ENCODE measurements around the gene SLC6A17.

The SLC6A17 gene

GRCh38 chr1:110190282-110190929 is 40.1 kb downstream of the SLC6A17 start:
- DNase-seq (ENCODE audit: low read depth): no peak
- no peak overlapping the region for H3K4me3 ChIP-seq (ENCODE audit: low read length)
- TF ChIP-seq CTCF (conservative IDR thresholded peaks at IDR 0.05; ENCODE audit: low read length): no peak

- no peak for TF ChIP-seq CTCF (conservative IDR thresholded peaks at IDR 0.05; ENCODE audit: low read length)
- no peak for DNase-seq (ENCODE audit: low read depth)
- H3K4me3 ChIP-seq (ENCODE audit: low read length): no peak overlapping the region
Observed at GRCh38 chr1:110192541-110192940, 42.2 kb downstream of the SLC6A17 start.

GRCh38 chr1:110195196-110195595 is 44.9 kb downstream of the SLC6A17 start:
- H3K4me3 ChIP-seq (ENCODE audit: low read length): no peak overlapping the region
- TF ChIP-seq CTCF (conservative IDR thresholded peaks at IDR 0.05; ENCODE audit: low read length): no peak
- no peak for DNase-seq (ENCODE audit: low read depth)

GRCh38 chr1:110196917-110197765 is 46.8 kb downstream of the SLC6A17 start:
- DNase-seq (ENCODE audit: low read depth): peak; percentile 33
- no peak overlapping the region for H3K4me3 ChIP-seq (ENCODE audit: low read length)
- peak; percentile 97 for TF ChIP-seq CTCF (conservative IDR thresholded peaks at IDR 0.05; ENCODE audit: low read length)

- no peak overlapping the region for H3K4me3 ChIP-seq (ENCODE audit: low read length)
- no peak for DNase-seq (ENCODE audit: low read depth)
- no peak for TF ChIP-seq CTCF (conservative IDR thresholded peaks at IDR 0.05; ENCODE audit: low read length)
Observed at GRCh38 chr1:110197905-110198629, 47.8 kb downstream of the SLC6A17 start.

- no peak for TF ChIP-seq CTCF (conservative IDR thresholded peaks at IDR 0.05; ENCODE audit: low read length)
- DNase-seq (ENCODE audit: low read depth): no peak
- H3K4me3 ChIP-seq (ENCODE audit: low read length): no peak overlapping the region
Observed at GRCh38 chr1:110198746-110199145, 48.5 kb downstream of the SLC6A17 start.

Measured in AG10803 (cell line).